ENCODE results near the gene TBC1D22A.

GRCh38 chr22:47129902-47130635, 367.6 kb downstream of the TBC1D22A start:
- TF ChIP-seq CTCF (IDR thresholded peaks at IDR 0.05; ENCODE audit: low read depth, low read length, missing input control): no peak
- no peak for TF ChIP-seq TAF1 (conservative IDR thresholded peaks at IDR 0.05)
- no peak for TF ChIP-seq REST (IDR thresholded peaks at IDR 0.05)
- TF ChIP-seq JUND (IDR thresholded peaks at IDR 0.05): no peak
- no peak for TF ChIP-seq SP1 (IDR thresholded peaks at IDR 0.05)
- no peak for TF ChIP-seq NR2F2 (IDR thresholded peaks at IDR 0.05)
- no peak for TF ChIP-seq GABPA (IDR thresholded peaks at IDR 0.05 in 1 of 2, conservative IDR thresholded peaks at IDR 0.05 in 1 of 2)
- no peak for TF ChIP-seq YY1 (IDR thresholded peaks at IDR 0.05)
- no peak for TF ChIP-seq RAD21 (IDR thresholded peaks at IDR 0.05)
- TF ChIP-seq ATF3 (IDR thresholded peaks at IDR 0.05): no peak
- TF ChIP-seq FOXA1 (IDR thresholded peaks at IDR 0.05): no peak
